Astrocyte of the spinal cord (primary cell): ENCODE measurements around the gene KLHL26.
A peak's percentile ranks its signal among the peaks of the same experiment; 100 is the strongest.

Source experiments
- DNase-seq: peaks from one replicate; pipeline ENCODE4 v3.0.0; 2011; ENCODE audit warnings: low read depth, low spot score
- H3K4me3 ChIP-seq: 2 replicates; pipeline ENCODE4 v1.5.1; 2011; ENCODE audit warnings: low read depth, mild to moderate bottlenecking, low read length, moderate library complexity
- CTCF ChIP-seq: IDR thresholded peaks from 2 replicates; pipeline ENCODE4 v1.5.1; 2012; ENCODE audit warnings: low read depth, mild to moderate bottlenecking, low read length, inconsistent platforms
- in situ Hi-C: cut with HindIII; loops from 2 replicates; pipeline ENCODE4 v1.10.0; 2017; ENCODE audit warnings: low sequenced_read_pairs

KLHL26 gene

DNA sequence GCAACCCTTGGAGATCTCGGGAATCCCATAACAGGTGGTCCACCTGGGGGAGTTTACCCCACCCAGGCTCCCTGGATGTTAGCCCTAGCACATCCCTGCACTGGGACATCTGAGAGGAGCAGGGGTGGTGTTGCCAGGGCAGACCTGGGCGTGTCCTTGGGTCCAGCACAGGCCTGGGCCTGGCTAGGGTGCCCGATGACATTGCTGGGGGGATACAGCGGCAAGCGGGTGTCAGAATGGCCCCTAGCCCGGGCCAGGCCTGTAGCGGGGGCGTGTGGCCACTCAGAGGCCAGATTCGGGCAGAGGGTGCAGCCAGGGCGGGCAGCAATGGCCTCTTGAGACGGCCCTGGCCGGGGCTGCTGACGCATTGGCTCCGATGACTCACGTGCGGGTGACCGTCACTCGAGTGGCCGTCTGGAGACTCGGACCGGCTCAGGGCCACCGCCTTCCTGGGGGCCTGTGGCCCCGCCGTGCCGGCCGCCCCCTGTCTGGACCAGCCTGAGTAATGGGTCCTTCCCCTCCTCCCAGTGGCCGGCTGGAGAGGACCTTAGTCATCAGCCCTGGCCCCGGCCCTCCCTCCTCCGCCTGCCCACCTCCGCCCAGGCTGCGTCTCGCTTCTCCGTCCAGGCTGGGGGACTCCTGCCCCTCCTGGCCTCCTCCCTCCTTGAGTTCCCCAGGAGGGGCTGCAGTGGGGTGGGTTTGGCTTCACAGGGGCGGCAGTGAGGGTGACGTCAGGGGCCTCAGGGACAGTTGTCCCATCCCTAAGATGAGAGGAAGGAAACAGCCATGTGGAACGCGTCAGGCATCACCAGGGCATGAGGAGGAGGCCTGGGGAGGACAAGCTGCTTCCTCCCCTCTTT is 23.5 kb downstream of the KLHL26 start:
- in situ Hi-C loops: no loop called here
- H3K4me3 ChIP-seq: no peak overlapping the region
- TF ChIP-seq CTCF: no peak
- peak; percentile 72 for DNase-seq

- DNase-seq: no peak
- no peak overlapping the region for H3K4me3 ChIP-seq
- in situ Hi-C loops: no loop called here
- TF ChIP-seq CTCF: no peak
These were observed 24.3 kb downstream of the KLHL26 start for GRCh38 chr19:18660939-18661670.

GRCh38 chr19:18662972-18663732 is 26.3 kb downstream of the KLHL26 start:
- no peak overlapping the region for H3K4me3 ChIP-seq
- in situ Hi-C loops: no loop called here
- no peak for TF ChIP-seq CTCF
- no peak for DNase-seq

GRCh38 chr19:18663940-18664530 is 27.2 kb downstream of the KLHL26 start:
- no peak overlapping the region for H3K4me3 ChIP-seq
- in situ Hi-C loops: no loop called here
- no peak for TF ChIP-seq CTCF
- no peak for DNase-seq

DNA sequence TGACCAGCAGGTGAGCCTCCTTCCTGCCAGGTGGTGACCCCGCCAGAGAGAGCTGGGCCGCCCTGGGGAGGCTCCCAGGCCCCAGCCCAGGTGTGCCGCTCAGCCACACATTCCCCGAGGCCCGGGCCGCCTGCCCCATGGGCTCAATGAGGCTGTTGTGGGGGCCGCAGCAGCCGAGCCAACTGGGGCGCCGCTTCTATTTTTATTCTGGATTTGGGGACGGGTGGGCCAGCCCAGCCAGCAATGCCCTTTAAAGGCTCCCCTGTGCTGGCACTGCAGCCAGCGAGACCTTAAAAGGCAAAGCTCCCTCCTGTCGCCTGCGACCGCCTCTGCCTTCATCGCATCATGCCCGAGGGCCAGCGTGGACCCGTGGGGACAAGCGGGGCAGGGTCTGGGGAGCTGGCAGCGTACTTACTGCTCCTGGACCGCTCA is 29.0 kb downstream of the KLHL26 start:
- in situ Hi-C loops: no loop called here
- no peak for TF ChIP-seq CTCF
- DNase-seq: no peak

GRCh38 chr19:18666317-18666716 is 29.5 kb downstream of the KLHL26 start:
- in situ Hi-C loops: no loop called here
- TF ChIP-seq CTCF: no peak
- DNase-seq: no peak
- H3K4me3 ChIP-seq: no peak overlapping the region

More for the DNA sequence above, 29.0 kb downstream of the KLHL26 start:
- no peak overlapping the region for H3K4me3 ChIP-seq
